ENCODE data around the gene STX5. TPM values are rescaled to one million over a fixed set of nuclear protein-coding genes. Genes with fewer than 3 reads are reported as not detected.

The STX5 gene
- total and polyA plus RNA-seq, 9 of the 15 experiments (the other 6 are each of a cell fraction or from before 2014, with no cell fraction given), result 2.8 to 28.6 (median 23.7) TPM

GRCh38 chr11:62860835-62861563, 29.1 kb upstream of the STX5 start (continued):
- TF ChIP-seq ATF3 (IDR thresholded peaks at IDR 0.05) (no peak), ATF3 (CRISPR knock-in tag; conservative IDR thresholded peaks at IDR 0.05) (no peak), CREB1 (IDR thresholded peaks at IDR 0.05) (no peak), CREB1 (CRISPR knock-in tag; IDR thresholded peaks at IDR 0.05) (no peak), CBX1 (IDR thresholded peaks at IDR 0.05; ENCODE audit: low read depth) (no peak), ZBTB8A (IDR thresholded peaks at IDR 0.05; ENCODE audit: partially characterized antibody) (no peak), HOXB6 (CRISPR knock-in tag; IDR thresholded peaks at IDR 0.05; ENCODE audit: borderline replicate concordance) (no peak), SMAD2 (IDR thresholded peaks at IDR 0.05; ENCODE audit: low read depth, low read length) (no peak), CSDE1 (IDR thresholded peaks at IDR 0.05) (no peak), HDAC1 (IDR thresholded peaks at IDR 0.05) (no peak), WHSC1 (IDR thresholded peaks at IDR 0.05; ENCODE audit: low read length) (no peak), STAT5B (CRISPR knock-in tag; IDR thresholded peaks at IDR 0.05) (0 out of 2 replicates have a peak, but pooled peaks have one; percentile 37), GTF2A2 (tag; IDR thresholded peaks at IDR 0.05) (peak; percentile 68; the same call in 1 of the 2 replicates), U2AF2 (optimal IDR thresholded peaks at IDR 0.05; ENCODE audit: low read depth, low read length) (no peak), EZH2 (IDR thresholded peaks at IDR 0.05; ENCODE audit: borderline replicate concordance, low read depth, low read length) (no peak), CHD1 (IDR thresholded peaks at IDR 0.05; ENCODE audit: low read length) (no peak), MAFG (tag; conservative IDR thresholded peaks at IDR 0.05) (no peak), KDM2B (CRISPR knock-in tag; IDR thresholded peaks at IDR 0.05) (no peak)
- TF ChIP-seq, protein P1, sequence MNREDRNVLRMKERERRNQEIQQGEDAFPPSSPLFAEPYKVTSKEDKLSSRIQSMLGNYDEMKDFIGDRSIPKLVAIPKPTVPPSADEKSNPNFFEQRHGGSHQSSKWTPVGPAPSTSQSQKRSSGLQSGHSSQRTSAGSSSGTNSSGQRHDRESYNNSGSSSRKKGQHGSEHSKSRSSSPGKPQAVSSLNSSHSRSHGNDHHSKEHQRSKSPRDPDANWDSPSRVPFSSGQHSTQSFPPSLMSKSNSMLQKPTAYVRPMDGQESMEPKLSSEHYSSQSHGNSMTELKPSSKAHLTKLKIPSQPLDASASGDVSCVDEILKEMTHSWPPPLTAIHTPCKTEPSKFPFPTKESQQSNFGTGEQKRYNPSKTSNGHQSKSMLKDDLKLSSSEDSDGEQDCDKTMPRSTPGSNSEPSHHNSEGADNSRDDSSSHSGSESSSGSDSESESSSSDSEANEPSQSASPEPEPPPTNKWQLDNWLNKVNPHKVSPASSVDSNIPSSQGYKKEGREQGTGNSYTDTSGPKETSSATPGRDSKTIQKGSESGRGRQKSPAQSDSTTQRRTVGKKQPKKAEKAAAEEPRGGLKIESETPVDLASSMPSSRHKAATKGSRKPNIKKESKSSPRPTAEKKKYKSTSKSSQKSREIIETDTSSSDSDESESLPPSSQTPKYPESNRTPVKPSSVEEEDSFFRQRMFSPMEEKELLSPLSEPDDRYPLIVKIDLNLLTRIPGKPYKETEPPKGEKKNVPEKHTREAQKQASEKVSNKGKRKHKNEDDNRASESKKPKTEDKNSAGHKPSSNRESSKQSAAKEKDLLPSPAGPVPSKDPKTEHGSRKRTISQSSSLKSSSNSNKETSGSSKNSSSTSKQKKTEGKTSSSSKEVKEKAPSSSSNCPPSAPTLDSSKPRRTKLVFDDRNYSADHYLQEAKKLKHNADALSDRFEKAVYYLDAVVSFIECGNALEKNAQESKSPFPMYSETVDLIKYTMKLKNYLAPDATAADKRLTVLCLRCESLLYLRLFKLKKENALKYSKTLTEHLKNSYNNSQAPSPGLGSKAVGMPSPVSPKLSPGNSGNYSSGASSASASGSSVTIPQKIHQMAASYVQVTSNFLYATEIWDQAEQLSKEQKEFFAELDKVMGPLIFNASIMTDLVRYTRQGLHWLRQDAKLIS (CRISPR knock-in tag; IDR thresholded peaks at IDR 0.05), result no peak
- TF ChIP-seq, protein P2, sequence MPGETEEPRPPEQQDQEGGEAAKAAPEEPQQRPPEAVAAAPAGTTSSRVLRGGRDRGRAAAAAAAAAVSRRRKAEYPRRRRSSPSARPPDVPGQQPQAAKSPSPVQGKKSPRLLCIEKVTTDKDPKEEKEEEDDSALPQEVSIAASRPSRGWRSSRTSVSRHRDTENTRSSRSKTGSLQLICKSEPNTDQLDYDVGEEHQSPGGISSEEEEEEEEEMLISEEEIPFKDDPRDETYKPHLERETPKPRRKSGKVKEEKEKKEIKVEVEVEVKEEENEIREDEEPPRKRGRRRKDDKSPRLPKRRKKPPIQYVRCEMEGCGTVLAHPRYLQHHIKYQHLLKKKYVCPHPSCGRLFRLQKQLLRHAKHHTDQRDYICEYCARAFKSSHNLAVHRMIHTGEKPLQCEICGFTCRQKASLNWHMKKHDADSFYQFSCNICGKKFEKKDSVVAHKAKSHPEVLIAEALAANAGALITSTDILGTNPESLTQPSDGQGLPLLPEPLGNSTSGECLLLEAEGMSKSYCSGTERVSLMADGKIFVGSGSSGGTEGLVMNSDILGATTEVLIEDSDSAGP (CRISPR knock-in tag; IDR thresholded peaks at IDR 0.05), result no peak
- TF ChIP-seq, protein P3, sequence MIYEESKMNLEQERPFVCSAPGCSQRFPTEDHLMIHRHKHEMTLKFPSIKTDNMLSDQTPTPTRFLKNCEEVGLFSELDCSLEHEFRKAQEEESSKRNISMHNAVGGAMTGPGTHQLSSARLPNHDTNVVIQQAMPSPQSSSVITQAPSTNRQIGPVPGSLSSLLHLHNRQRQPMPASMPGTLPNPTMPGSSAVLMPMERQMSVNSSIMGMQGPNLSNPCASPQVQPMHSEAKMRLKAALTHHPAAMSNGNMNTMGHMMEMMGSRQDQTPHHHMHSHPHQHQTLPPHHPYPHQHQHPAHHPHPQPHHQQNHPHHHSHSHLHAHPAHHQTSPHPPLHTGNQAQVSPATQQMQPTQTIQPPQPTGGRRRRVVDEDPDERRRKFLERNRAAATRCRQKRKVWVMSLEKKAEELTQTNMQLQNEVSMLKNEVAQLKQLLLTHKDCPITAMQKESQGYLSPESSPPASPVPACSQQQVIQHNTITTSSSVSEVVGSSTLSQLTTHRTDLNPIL (CRISPR knock-in tag; IDR thresholded peaks at IDR 0.05), result no peak

Data from K562 (cell line).